HCT116 (cell line): ENCODE measurements around the gene AK3. TPM values are rescaled to one million over a fixed set of nuclear protein-coding genes. Genes with fewer than 3 reads are reported as not detected.

ENCODE experiments used
- ATAC-seq: fragments of 200-7000 bp; cut with Tn5 transposase; 2 replicates; pipeline ENCODE4 v1.9.1; 2020; ENCODE audit warnings: mild to moderate bottlenecking, moderate library complexity
- BruUV-seq: library from RNA; stranded (reverse); fragments of 400-500 nt; replicated peaks from 2 replicates; lab custom pipeline; 2021; lab: Mats Ljungman, UMichigan
- CTCF ChIA-PET: fragments of 300-600 bp; sonication (Branson Sonifier 250); formaldehyde crosslinking; loops from one replicate; lab custom pipeline; 2021; ENCODE audit warnings: antibody characterized with exemption; lab: Charles Lee
- POLR2A ChIA-PET: fragments of 300-600, 350-600 bp; sonication (Branson Sonifier 250); formaldehyde crosslinking; loops from one replicate; lab custom pipeline; 2021; ENCODE audit warnings: antibody characterized with exemption; lab: Charles Lee
- RAD21 ChIA-PET, 2 experiments: fragments of 300-600 bp; sonication (Branson Sonifier 250); formaldehyde crosslinking; loops; one replicate each; lab custom pipeline; 2023; ENCODE audit warnings: low total read pairs in 2 of 2; ENCODE audit not compliant: uncharacterized antibody in 2 of 2, unreplicated experiment in 2 of 2, low non-redundant PET in 1 of 2; lab: Charles Lee
- DNase-seq: peaks from one replicate; pipeline ENCODE4 v3.0.0-alpha.2; 2010; ENCODE audit warnings: low read depth, low spot score
- H2AFZ ChIP-seq: fragments of 200-600 bp; shearing (Covaris generic), sonication (generic); 2 replicates; pipeline ENCODE4 v1.6.1; 2017; ENCODE audit warnings: low read depth, mixed run types, mixed read lengths, antibody characterized with exemption, low read length; ENCODE audit not compliant: poor library complexity, severe bottlenecking
- H3K27ac ChIP-seq: 2 replicates; pipeline ENCODE4 v1.5.1; 2012; ENCODE audit warnings: low read depth, low read length
- H3K27me3 ChIP-seq: fragments of 200-600 bp; sonication (generic); 2 replicates; pipeline ENCODE4 v1.6.1; 2016; ENCODE audit warnings: mixed run types, low read length, mixed read lengths; ENCODE audit not compliant: insufficient read depth
- H3K36me3 ChIP-seq, 2 experiments: fragments of 200-500 bp in 1 of 2; fragments of 200-600 bp in 1 of 2; sonication (Bioruptor generic) in 1 of 2; sonication (generic) in 1 of 2; 2 replicates each; pipeline versions ENCODE4 v1.5.1 to v1.6.1; 2014 to 2016; ENCODE audit warnings: low read length in 2 of 2, inconsistent platforms in 1 of 2, mixed read lengths in 1 of 2, mixed run types in 1 of 2; ENCODE audit not compliant: insufficient read depth in 2 of 2, control insufficient read depth in 1 of 2
- H3K4me1 ChIP-seq, 2 experiments: fragments of 200-600 bp in 1 of 2; sonication (generic) in 1 of 2; 2 replicates each; pipeline versions ENCODE4 v1.5.1 to v1.6.1; 2012 to 2017; ENCODE audit warnings: low read length in 2 of 2, inconsistent platforms in 1 of 2, mild to moderate bottlenecking in 1 of 2, mixed read lengths in 1 of 2, mixed run types in 1 of 2, moderate library complexity in 1 of 2; ENCODE audit not compliant: insufficient read depth in 2 of 2, control insufficient read depth in 1 of 2
- H3K4me2 ChIP-seq: fragments of 200-600 bp; sonication (generic); 2 replicates; pipeline ENCODE4 v1.6.1; 2017; ENCODE audit warnings: mixed run types, low read length, mixed read lengths
- H3K4me3 ChIP-seq, 2 experiments: fragments of 200-600 bp in 1 of 2; sonication (generic) in 1 of 2; replicated peaks in 1 of 2; 2 replicates each; pipeline ENCODE4 v1.5.1; 2011 to 2016; ENCODE audit warnings: low read length in 2 of 2, control low read depth in 1 of 2, low read depth in 1 of 2, mild to moderate bottlenecking in 1 of 2, mixed read lengths in 1 of 2, mixed run types in 1 of 2
- H3K79me2 ChIP-seq: fragments of 200-600 bp; sonication (generic); 2 replicates; pipeline ENCODE4 v1.6.1; 2017; ENCODE audit warnings: mild to moderate bottlenecking, mixed run types, low read length, moderate library complexity, mixed read lengths; ENCODE audit not compliant: insufficient read depth
- H3K9ac ChIP-seq: fragments of 200-600 bp; sonication (generic); 2 replicates; pipeline ENCODE4 v1.6.1; 2016; ENCODE audit warnings: low read length, mixed read lengths
- H3K9me2 ChIP-seq: fragments of 200-600 bp; sonication (generic), shearing (Covaris generic); 2 replicates; pipeline ENCODE4 v1.6.1; 2017; ENCODE audit warnings: mixed run types, mild to moderate bottlenecking, moderate library complexity; ENCODE audit not compliant: insufficient read depth
- H3K9me3 ChIP-seq, 2 experiments: fragments of 200-500 bp in 1 of 2; fragments of 200-600 bp in 1 of 2; sonication (Bioruptor generic) in 1 of 2; sonication (generic) in 1 of 2; 2 replicates each; pipeline ENCODE4 v1.6.1; 2014 to 2017; ENCODE audit warnings: low read length in 2 of 2, mixed read lengths in 2 of 2, inconsistent platforms in 1 of 2, low read depth in 1 of 2, mild to moderate bottlenecking in 1 of 2, mixed run types in 1 of 2, moderate library complexity in 1 of 2; ENCODE audit not compliant: control insufficient read depth in 1 of 2, insufficient read depth in 1 of 2
- H4K20me1 ChIP-seq: fragments of 200-600 bp; sonication (generic), shearing (Covaris generic); 2 replicates; pipeline ENCODE4 v1.6.1; 2017; ENCODE audit warnings: mixed run types, mild to moderate bottlenecking, moderate library complexity; ENCODE audit not compliant: insufficient read depth
- CBX3 ChIP-seq: IDR thresholded peaks from 2 replicates; pipeline ENCODE4 v1.6.1; 2012; ENCODE audit warnings: low read depth
- CEBPB ChIP-seq: IDR thresholded peaks from 2 replicates; pipeline ENCODE4 v1.6.1; 2012; ENCODE audit warnings: low read depth
- ELF1 ChIP-seq: IDR thresholded peaks from 2 replicates; pipeline ENCODE4 v1.6.1; 2012; ENCODE audit warnings: low read depth, borderline replicate concordance
- EZH2phosphoT487 ChIP-seq: fragments of 200-600 bp; IDR thresholded peaks from 2 replicates; pipeline ENCODE4 v1.6.1; 2018; ENCODE audit warnings: antibody characterized with exemption, borderline replicate concordance
- FOSL1 ChIP-seq: IDR thresholded peaks from 2 replicates; pipeline ENCODE4 v1.6.1; 2012; ENCODE audit warnings: low read depth
- POLR2A ChIP-seq: IDR thresholded peaks from 2 replicates; pipeline ENCODE4 v1.7.0; 2011; ENCODE audit warnings: borderline replicate concordance; ENCODE audit not compliant: insufficient read depth, insufficient read length; ENCODE audit errors: extremely low read depth
- SIN3A ChIP-seq: IDR thresholded peaks from 2 replicates; pipeline ENCODE4 v1.6.1; 2012; ENCODE audit warnings: low read depth
- TCF7L2 ChIP-seq: IDR thresholded peaks from 2 replicates; pipeline ENCODE4 v1.7.0; 2011; ENCODE audit warnings: borderline replicate concordance, inconsistent platforms; ENCODE audit not compliant: insufficient read depth, insufficient read length; ENCODE audit errors: extremely low read depth
- ZNF274 ChIP-seq: fragments of 200-500 bp; sonication (Bioruptor generic); IDR thresholded peaks from 2 replicates; pipeline ENCODE4 v1.6.1; 2014; ENCODE audit warnings: mild to moderate bottlenecking, low read depth, low read length, inconsistent platforms
- intact Hi-C: fragments of 100-400 bp; cut with micrococcal nuclease; formaldehyde crosslinking; loops from 2 replicates; pipeline ENCODE4 v1.10.0; 2022
- total RNA-seq: library from RNA; stranded (reverse); gene quantifications from one replicate; pipeline ENCODE4 v1.2.1, GENCODE V29; 2021; ENCODE audit not compliant: unreplicated experiment
- TF ChIP-seq, protein P1 (sequence below): IDR thresholded peaks from 2 replicates; pipeline ENCODE4 v1.6.1; 2011; ENCODE audit warnings: mild to moderate bottlenecking, low read length, moderate library complexity; ENCODE audit not compliant: insufficient replicate concordance; ENCODE audit errors: extremely low read depth
- TF ChIP-seq, protein P2 (sequence below): IDR thresholded peaks from 2 replicates; pipeline ENCODE4 v1.6.1; 2012
- TF ChIP-seq, protein P3 (sequence below): IDR thresholded peaks from 2 replicates; pipeline ENCODE4 v1.6.1; 2012; ENCODE audit warnings: low read depth

The AK3 gene
- total RNA-seq, 1 experiment from 2014 or later = 43.0 TPM

DNA sequence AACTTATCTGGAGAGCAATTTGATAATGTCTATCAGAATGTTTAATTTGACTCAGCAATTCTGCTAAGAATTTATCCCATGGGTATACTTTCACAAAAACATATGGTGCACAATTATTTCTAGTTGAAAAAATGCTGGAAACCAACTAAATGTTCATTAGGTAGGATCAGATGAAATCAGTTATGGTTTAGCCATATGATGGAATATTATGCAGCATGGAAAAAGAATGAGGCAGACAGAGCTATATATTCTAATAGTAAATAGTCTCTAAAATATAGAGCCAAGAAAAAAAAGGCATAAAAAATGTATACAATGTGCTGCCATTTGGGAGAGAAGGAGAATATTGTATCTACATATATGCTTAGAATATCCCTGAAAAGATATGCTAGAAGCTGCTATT is 71.1 kb downstream of the AK3 start:
- no peak overlapping the region for H2AFZ ChIP-seq
- DNase-seq (no peak), ATAC-seq (no peak)
- CTCF ChIA-PET = no interaction called here
- H3K4me2 ChIP-seq = no peak overlapping the region
- H3K4me1 ChIP-seq = peaks cover 3 to 8% of the 10 kb centered on the region in 2 experiments; a peak in 1 of 4 replicates
- no TSS peak for BruUV-seq
- POLR2A ChIA-PET = interaction anchor here (1.2 kb wide), 1 partner anchor 9 kb away, joined by 3 read pairs; the partner anchor contains the start of gene CDC37L1
- H3K27me3 ChIP-seq = no peaks in the 10 kb centered on the region
- intact Hi-C loops = loop anchor here (10.0 kb wide), 2 partner anchors 315 to 925 kb away; partner anchors contain the start of gene JAK2
- TF ChIP-seq, protein P1, sequence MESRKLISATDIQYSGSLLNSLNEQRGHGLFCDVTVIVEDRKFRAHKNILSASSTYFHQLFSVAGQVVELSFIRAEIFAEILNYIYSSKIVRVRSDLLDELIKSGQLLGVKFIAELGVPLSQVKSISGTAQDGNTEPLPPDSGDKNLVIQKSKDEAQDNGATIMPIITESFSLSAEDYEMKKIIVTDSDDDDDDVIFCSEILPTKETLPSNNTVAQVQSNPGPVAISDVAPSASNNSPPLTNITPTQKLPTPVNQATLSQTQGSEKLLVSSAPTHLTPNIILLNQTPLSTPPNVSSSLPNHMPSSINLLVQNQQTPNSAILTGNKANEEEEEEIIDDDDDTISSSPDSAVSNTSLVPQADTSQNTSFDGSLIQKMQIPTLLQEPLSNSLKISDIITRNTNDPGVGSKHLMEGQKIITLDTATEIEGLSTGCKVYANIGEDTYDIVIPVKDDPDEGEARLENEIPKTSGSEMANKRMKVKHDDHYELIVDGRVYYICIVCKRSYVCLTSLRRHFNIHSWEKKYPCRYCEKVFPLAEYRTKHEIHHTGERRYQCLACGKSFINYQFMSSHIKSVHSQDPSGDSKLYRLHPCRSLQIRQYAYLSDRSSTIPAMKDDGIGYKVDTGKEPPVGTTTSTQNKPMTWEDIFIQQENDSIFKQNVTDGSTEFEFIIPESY = no peak
- TF ChIP-seq SIN3A = no peak
- no peak for TF ChIP-seq CEBPB
- TF ChIP-seq, protein P2, sequence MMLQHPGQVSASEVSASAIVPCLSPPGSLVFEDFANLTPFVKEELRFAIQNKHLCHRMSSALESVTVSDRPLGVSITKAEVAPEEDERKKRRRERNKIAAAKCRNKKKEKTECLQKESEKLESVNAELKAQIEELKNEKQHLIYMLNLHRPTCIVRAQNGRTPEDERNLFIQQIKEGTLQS = no peak
- no peak for TF ChIP-seq ZNF274
- no peak for TF ChIP-seq POLR2A
- no peak for TF ChIP-seq TCF7L2
- TF ChIP-seq ELF1 = no peak
- TF ChIP-seq CBX3 = no peak
- TF ChIP-seq EZH2phosphoT487 = no peak
- TF ChIP-seq, protein P3, sequence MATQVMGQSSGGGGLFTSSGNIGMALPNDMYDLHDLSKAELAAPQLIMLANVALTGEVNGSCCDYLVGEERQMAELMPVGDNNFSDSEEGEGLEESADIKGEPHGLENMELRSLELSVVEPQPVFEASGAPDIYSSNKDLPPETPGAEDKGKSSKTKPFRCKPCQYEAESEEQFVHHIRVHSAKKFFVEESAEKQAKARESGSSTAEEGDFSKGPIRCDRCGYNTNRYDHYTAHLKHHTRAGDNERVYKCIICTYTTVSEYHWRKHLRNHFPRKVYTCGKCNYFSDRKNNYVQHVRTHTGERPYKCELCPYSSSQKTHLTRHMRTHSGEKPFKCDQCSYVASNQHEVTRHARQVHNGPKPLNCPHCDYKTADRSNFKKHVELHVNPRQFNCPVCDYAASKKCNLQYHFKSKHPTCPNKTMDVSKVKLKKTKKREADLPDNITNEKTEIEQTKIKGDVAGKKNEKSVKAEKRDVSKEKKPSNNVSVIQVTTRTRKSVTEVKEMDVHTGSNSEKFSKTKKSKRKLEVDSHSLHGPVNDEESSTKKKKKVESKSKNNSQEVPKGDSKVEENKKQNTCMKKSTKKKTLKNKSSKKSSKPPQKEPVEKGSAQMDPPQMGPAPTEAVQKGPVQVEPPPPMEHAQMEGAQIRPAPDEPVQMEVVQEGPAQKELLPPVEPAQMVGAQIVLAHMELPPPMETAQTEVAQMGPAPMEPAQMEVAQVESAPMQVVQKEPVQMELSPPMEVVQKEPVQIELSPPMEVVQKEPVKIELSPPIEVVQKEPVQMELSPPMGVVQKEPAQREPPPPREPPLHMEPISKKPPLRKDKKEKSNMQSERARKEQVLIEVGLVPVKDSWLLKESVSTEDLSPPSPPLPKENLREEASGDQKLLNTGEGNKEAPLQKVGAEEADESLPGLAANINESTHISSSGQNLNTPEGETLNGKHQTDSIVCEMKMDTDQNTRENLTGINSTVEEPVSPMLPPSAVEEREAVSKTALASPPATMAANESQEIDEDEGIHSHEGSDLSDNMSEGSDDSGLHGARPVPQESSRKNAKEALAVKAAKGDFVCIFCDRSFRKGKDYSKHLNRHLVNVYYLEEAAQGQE = no peak
- TF ChIP-seq FOSL1 = no peak
- H3K27ac ChIP-seq = no peak overlapping the region
- H3K9ac ChIP-seq = no peak overlapping the region
- H3K4me3 ChIP-seq = no peak overlapping the region
- H3K36me3 ChIP-seq = no peaks in the 10 kb centered on the region
- no peaks in the 10 kb centered on the region for H4K20me1 ChIP-seq
- H3K9me3 ChIP-seq = no peaks in the 10 kb centered on the region
- no peaks in the 10 kb centered on the region for H3K79me2 ChIP-seq
- no peaks in the 10 kb centered on the region for H3K9me2 ChIP-seq
- RAD21 ChIA-PET = no interaction called here
